ENCODE results near the gene VAV3.

DNA sequence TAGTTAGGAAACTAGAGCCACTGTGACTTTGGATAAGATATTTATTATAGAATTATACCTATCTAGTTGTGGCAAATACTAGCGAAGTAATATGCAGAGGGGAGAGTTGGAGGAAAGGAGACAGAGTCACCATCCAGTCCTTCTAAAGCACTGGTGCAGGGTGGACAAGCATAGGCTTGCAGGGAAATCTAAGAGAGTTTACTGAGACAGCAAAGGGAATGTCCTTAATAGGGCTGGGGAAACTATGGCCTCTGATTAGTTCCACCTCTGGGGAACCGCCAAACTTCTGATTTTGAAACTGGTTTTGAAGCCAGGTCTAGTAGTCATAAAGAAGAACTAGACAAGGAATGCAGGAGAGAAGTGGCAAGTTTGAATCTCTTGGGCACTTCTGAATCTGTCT lies 407.9 kb downstream of the VAV3 start:
- no peak for TF ChIP-seq POLR2A (IDR thresholded peaks at IDR 0.05)
- TF ChIP-seq, protein P1, sequence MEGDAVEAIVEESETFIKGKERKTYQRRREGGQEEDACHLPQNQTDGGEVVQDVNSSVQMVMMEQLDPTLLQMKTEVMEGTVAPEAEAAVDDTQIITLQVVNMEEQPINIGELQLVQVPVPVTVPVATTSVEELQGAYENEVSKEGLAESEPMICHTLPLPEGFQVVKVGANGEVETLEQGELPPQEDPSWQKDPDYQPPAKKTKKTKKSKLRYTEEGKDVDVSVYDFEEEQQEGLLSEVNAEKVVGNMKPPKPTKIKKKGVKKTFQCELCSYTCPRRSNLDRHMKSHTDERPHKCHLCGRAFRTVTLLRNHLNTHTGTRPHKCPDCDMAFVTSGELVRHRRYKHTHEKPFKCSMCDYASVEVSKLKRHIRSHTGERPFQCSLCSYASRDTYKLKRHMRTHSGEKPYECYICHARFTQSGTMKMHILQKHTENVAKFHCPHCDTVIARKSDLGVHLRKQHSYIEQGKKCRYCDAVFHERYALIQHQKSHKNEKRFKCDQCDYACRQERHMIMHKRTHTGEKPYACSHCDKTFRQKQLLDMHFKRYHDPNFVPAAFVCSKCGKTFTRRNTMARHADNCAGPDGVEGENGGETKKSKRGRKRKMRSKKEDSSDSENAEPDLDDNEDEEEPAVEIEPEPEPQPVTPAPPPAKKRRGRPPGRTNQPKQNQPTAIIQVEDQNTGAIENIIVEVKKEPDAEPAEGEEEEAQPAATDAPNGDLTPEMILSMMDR (IDR thresholded peaks at IDR 0.05): no peak

Data from adrenal gland (tissue), 5 donors.